Omental fat pad (tissue), 4 donors: ENCODE results near the gene CDYL. TPM values are rescaled to one million over a fixed set of nuclear protein-coding genes. Genes with fewer than 3 reads are reported as not detected.

Experiments used
- ATAC-seq: fragments of 150-250 bp; one replicate; pipeline ENCODE4 v1.9.1; 2016; ENCODE audit warnings: mild to moderate bottlenecking, moderate library complexity; ENCODE audit not compliant: low FRiP score
- DNase-seq: peaks from one replicate; pipeline ENCODE4 v3.0.0-alpha.2; 2019; ENCODE audit warnings: low spot score
- CTCF ChIP-seq, 3 donors: fragments of 450-650 bp; IDR thresholded peaks; one replicate each; pipeline ENCODE4 v1.5.1; 2016 to 2017; ENCODE audit warnings: antibody characterized with exemption in 3 of 3, mild to moderate bottlenecking in 3 of 3, moderate library complexity in 2 of 3
- total RNA-seq, 4 donors: library from RNA; depleted of rRNA; stranded (reverse); fragments of >200 nt; gene quantifications; one replicate each; pipeline ENCODE4 v1.1.0, GENCODE V29; 2016

CDYL gene
- total RNA-seq, 4 donors from 2014 or later: 32.2 to 34.5 (median 33.0) TPM

- TF ChIP-seq CTCF (IDR thresholded peaks at IDR 0.05): no peak
Observed at GRCh38 chr6:4751823-4752464, 24.3 kb upstream of the CDYL start.

GRCh38 chr6:4756247-4756646 is 20.0 kb upstream of the CDYL start:
- no peak for ATAC-seq
- DNase-seq: no peak
- TF ChIP-seq CTCF (IDR thresholded peaks at IDR 0.05): no peak

More at GRCh38 chr6:4751823-4752464, 24.3 kb upstream of the CDYL start:
- DNase-seq: no peak
- ATAC-seq: no peak

GRCh38 chr6:4759997-4760396 is 16.2 kb upstream of the CDYL start:
- ATAC-seq: no peak
- no peak for TF ChIP-seq CTCF (IDR thresholded peaks at IDR 0.05)

GRCh38 chr6:4760773-4761172 is 15.4 kb upstream of the CDYL start:
- DNase-seq (no peak), ATAC-seq (no peak)
- TF ChIP-seq CTCF (IDR thresholded peaks at IDR 0.05): no peak

More at GRCh38 chr6:4759997-4760396, 16.2 kb upstream of the CDYL start:
- DNase-seq: no peak

- TF ChIP-seq CTCF (IDR thresholded peaks at IDR 0.05): no peak
- ATAC-seq (no peak), DNase-seq (no peak)
Observed at GRCh38 chr6:4762294-4762693, 13.9 kb upstream of the CDYL start.

- DNase-seq: no peak
- no peak for ATAC-seq
- TF ChIP-seq CTCF (IDR thresholded peaks at IDR 0.05): no peak
Observed at GRCh38 chr6:4763921-4764320, 12.3 kb upstream of the CDYL start.

GRCh38 chr6:4768815-4769214 is 7.4 kb upstream of the CDYL start:
- ATAC-seq: no peak

More at GRCh38 chr6:4768815-4769214, 7.4 kb upstream of the CDYL start:
- DNase-seq: no peak
- TF ChIP-seq CTCF (IDR thresholded peaks at IDR 0.05): no peak
